ENCODE data around the gene DUSP9. TPM values are rescaled to one million over a fixed set of nuclear protein-coding genes. Genes with fewer than 3 reads are reported as not detected.

Gene DUSP9
- total and polyA plus RNA-seq, 2 donors (not counting 3 experiments of a cell fraction or from before 2014, with no cell fraction given) = 0.04 TPM; not detected in 1

DNA sequence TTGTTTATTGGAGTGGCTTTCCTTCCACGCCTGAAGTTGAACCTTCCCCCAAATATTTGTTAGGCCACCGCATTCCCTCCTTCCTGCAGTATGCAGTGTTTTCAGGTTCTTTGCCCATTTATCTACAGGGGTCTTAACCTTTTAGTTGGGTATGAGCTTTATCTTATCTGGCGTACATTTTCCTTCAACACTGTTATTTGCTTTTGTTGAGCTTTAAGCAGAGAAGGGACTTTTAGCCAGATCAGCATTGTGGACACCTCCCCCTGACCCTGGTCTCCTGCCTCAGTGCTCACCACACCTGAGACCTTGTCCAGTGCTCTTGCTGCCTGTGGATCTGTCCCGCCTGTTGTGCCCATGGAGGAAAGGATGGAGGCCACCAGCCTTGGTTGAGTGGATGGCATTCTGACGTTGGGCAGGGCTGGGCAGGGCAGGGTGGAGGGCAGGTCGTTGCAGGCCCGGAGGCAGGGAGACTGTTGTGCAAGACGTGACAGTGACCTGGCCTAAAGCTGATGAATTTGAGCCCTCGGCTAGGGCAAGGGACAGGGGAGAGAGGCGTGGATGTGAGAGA lies 998 bp upstream of the DUSP9 start:
- Histone ChIP-seq H4K20me1 (replicated peaks; ENCODE audit: control insufficient read depth, extremely low read depth, insufficient read depth, low read length) (no peaks in the 10 kb centered on the region), H3K4me2 (ENCODE audit: insufficient read depth, low read length) (no peak overlapping the region), H3K79me2 (ENCODE audit: control insufficient read depth, insufficient read depth, low read length) (no peaks in the 10 kb centered on the region), H3K4me1 (ENCODE audit: control insufficient read depth, extremely low read depth, insufficient read depth, low read length) (no peaks in the 10 kb centered on the region), H3K36me3 (ENCODE audit: control insufficient read depth in 2 of 2, extremely low read depth in 1 of 2, insufficient read depth in 2 of 2, low read length in 2 of 2) (no peaks in the 10 kb centered on the region), H3K27ac (ENCODE audit: insufficient read depth, low read depth, low read length) (no peak overlapping the region), H3K9me3 (replicated peaks; ENCODE audit: control insufficient read depth, insufficient read depth, low read length) (no peaks in the 10 kb centered on the region), H3K9ac (replicated peaks; ENCODE audit: extremely low read depth, insufficient read depth, low read length) (no peak overlapping the region), H3K27me3 (ENCODE audit: control insufficient read depth in 2 of 2, insufficient read depth in 2 of 2, low read length in 2 of 2) (peaks cover 55 to 56% of the 10 kb centered on the region in 2 experiments), H3K4me3 (replicated peaks in 1 of 3; ENCODE audit: insufficient read depth in 1 of 3, low read depth in 1 of 3, low read length in 3 of 3) (no peak overlapping the region), H2AFZ (ENCODE audit: low read depth, low read length) (no peak overlapping the region), H3K9me1 (replicated peaks; ENCODE audit: control insufficient read depth, extremely low read depth, insufficient read depth, low read length) (no peaks in the 10 kb centered on the region)
- TF ChIP-seq GATA2 (IDR thresholded peaks at IDR 0.05; ENCODE audit: insufficient read depth, insufficient read length, low read depth, low read length) (no peak), POLR2A (IDR thresholded peaks at IDR 0.05; ENCODE audit: low read depth, low read length) (no peak), EZH2 (IDR thresholded peaks at IDR 0.05; ENCODE audit: borderline replicate concordance, low read depth, low read length, severe bottlenecking) (no peak), MYC (IDR thresholded peaks at IDR 0.05; ENCODE audit: low read depth, low read length) (no peak), FOS (IDR thresholded peaks at IDR 0.05; ENCODE audit: borderline replicate concordance, insufficient read depth, low read length) (no peak), JUN (IDR thresholded peaks at IDR 0.05; ENCODE audit: borderline replicate concordance, insufficient read depth, insufficient read length, low read depth) (no peak), POLR2AphosphoS5 (IDR thresholded peaks at IDR 0.05; ENCODE audit: insufficient read depth, low read depth, low read length) (no peak)
- TF ChIP-seq, protein P1, sequence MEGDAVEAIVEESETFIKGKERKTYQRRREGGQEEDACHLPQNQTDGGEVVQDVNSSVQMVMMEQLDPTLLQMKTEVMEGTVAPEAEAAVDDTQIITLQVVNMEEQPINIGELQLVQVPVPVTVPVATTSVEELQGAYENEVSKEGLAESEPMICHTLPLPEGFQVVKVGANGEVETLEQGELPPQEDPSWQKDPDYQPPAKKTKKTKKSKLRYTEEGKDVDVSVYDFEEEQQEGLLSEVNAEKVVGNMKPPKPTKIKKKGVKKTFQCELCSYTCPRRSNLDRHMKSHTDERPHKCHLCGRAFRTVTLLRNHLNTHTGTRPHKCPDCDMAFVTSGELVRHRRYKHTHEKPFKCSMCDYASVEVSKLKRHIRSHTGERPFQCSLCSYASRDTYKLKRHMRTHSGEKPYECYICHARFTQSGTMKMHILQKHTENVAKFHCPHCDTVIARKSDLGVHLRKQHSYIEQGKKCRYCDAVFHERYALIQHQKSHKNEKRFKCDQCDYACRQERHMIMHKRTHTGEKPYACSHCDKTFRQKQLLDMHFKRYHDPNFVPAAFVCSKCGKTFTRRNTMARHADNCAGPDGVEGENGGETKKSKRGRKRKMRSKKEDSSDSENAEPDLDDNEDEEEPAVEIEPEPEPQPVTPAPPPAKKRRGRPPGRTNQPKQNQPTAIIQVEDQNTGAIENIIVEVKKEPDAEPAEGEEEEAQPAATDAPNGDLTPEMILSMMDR (IDR thresholded peaks at IDR 0.05; ENCODE audit: extremely low read depth in 1 of 2, insufficient read depth in 1 of 2, low read depth in 1 of 2, low read length in 2 of 2) = no peak
- TF ChIP-seq, protein P2, sequence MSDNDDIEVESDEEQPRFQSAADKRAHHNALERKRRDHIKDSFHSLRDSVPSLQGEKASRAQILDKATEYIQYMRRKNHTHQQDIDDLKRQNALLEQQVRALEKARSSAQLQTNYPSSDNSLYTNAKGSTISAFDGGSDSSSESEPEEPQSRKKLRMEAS (IDR thresholded peaks at IDR 0.05; ENCODE audit: insufficient read depth, insufficient read length) = no peak
- dilution Hi-C loops (cut with MboI; ENCODE audit: extremely low pct_ligation_motif_present, low sequenced_read_pairs) = no loop called here
- FAIRE-seq (no peak), DNase-seq (ENCODE audit: low read depth, low spot score) (no peak)
- no TSS peak for BruUV-seq (replicated peaks)
- POLR2A ChIA-PET = no interaction called here
- intact Hi-C loops (cut with micrococcal nuclease) = no loop called here
- CTCF ChIA-PET = interaction anchor here (2.8 kb wide), 1 partner anchor 22 kb away, joined by 11 read pairs; no protein-coding TSS in a partner anchor
